MM.1S (cell line): ENCODE measurements around the gene CDK9.

Source experiments
- DNase-seq: peaks from one replicate; pipeline ENCODE4 v3.0.0-alpha.2; 2015
- H2AFZ ChIP-seq: fragments of 300-600 bp; sonication (generic); 2 replicates; pipeline ENCODE4 v1.6.0; 2016; ENCODE audit warnings: antibody characterized with exemption, low read length
- H3F3A ChIP-seq: fragments of 300-600 bp; sonication (generic); 2 replicates; pipeline ENCODE4 v1.6.1; 2016; ENCODE audit warnings: mild to moderate bottlenecking, antibody characterized with exemption, low read length, moderate library complexity, mixed read lengths; ENCODE audit not compliant: insufficient read depth
- H3K27ac ChIP-seq: fragments of 300-600 bp; sonication (generic); 2 replicates; pipeline ENCODE4 v1.5.1; 2016; ENCODE audit warnings: mild to moderate bottlenecking, low read length
- H3K27me3 ChIP-seq: fragments of 300-600 bp; sonication (generic); replicated peaks from 2 replicates; pipeline ENCODE4 v1.6.0; 2016; ENCODE audit warnings: low read length; ENCODE audit not compliant: insufficient read depth
- H3K36me3 ChIP-seq: fragments of 300-600 bp; sonication (generic); replicated peaks from 2 replicates; pipeline ENCODE4 v1.6.1; 2016; ENCODE audit warnings: mild to moderate bottlenecking, low read length, mixed read lengths; ENCODE audit not compliant: insufficient read depth
- H3K4me1 ChIP-seq: fragments of 300-600 bp; sonication (generic); 2 replicates; pipeline ENCODE4 v1.6.1; 2016; ENCODE audit warnings: low read length, mixed read lengths
- H3K4me2 ChIP-seq: fragments of 300-600 bp; sonication (generic); 2 replicates; pipeline ENCODE4 v1.6.0; 2016; ENCODE audit warnings: low read depth, low read length
- H3K4me3 ChIP-seq: fragments of 300-600 bp; sonication (generic); 2 replicates; pipeline ENCODE4 v1.5.1; 2016; ENCODE audit warnings: low read length, mixed read lengths
- H3K79me2 ChIP-seq: fragments of 300-600 bp; sonication (generic); 2 replicates; pipeline ENCODE4 v1.6.1; 2016; ENCODE audit warnings: mixed run types, low read length, mixed read lengths
- H3K9ac ChIP-seq: fragments of 300-600 bp; sonication (generic); 2 replicates; pipeline ENCODE4 v1.6.1; 2016; ENCODE audit warnings: low read length, mixed read lengths
- H3K9me2 ChIP-seq: fragments of 300-600 bp; sonication (generic); replicated peaks from 2 replicates; pipeline ENCODE4 v1.6.1; 2016; ENCODE audit warnings: mild to moderate bottlenecking, low read length, mixed read lengths; ENCODE audit not compliant: insufficient read depth
- H3K9me3 ChIP-seq: fragments of 300-600 bp; sonication (generic); replicated peaks from 2 replicates; pipeline ENCODE4 v1.6.1; 2016; ENCODE audit warnings: mild to moderate bottlenecking, low read length, mixed read lengths; ENCODE audit not compliant: insufficient read depth
- H4K20me1 ChIP-seq: fragments of 300-600 bp; sonication (generic); 2 replicates; pipeline ENCODE4 v1.6.1; 2016; ENCODE audit warnings: mild to moderate bottlenecking, low read length, moderate library complexity, mixed read lengths; ENCODE audit not compliant: insufficient read depth
- CTCF ChIP-seq: fragments of 300-600 bp; sonication (generic); IDR thresholded peaks from 2 replicates; pipeline ENCODE4 v1.5.1; 2016; ENCODE audit warnings: antibody characterized with exemption, low read length, mixed read lengths
- EZH2 ChIP-seq: fragments of 300-600 bp; sonication (generic); optimal IDR thresholded peaks from 2 replicates; pipeline ENCODE3; 2017; ENCODE audit warnings: low read depth, mild to moderate bottlenecking, antibody characterized with exemption, low read length, mixed read lengths
- EZH2phosphoT487 ChIP-seq: fragments of 300-600 bp; sonication (generic); IDR thresholded peaks from 2 replicates; pipeline ENCODE4 v1.6.1; 2018; ENCODE audit warnings: antibody characterized with exemption, low read length

Gene CDK9

DNA sequence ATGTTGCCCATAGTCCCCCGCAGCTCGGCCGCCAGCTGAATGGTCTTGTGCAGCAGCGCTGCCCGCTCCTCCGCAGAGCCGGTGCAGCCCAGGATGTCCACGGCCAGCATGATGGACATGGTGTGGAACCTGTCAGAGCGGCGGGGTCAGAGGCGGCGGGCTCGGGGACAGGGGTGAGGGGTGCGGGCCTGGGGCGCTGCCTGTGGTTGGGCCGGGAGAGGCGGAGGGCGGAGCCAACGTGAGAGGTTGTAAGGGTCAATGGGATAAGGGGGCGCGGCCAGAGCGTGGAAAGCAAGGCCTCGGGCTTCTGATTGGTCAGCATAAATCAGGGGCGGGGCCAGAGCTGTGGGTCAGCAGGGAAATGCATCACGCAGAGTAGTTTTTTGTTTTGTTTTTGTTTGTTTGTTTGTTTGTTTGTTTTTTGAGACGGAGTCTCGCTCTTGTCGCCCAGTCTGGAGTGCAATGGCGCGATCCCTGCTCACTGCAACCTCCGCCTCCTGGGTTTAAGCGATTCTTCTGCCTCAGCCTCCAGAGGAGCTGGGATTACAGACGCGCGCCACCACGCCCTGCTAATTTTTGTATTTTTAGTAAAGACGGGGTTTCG, 43.9 kb upstream of the CDK9 start:
- Histone ChIP-seq H3K36me3 (no peaks in the 10 kb centered on the region), H3K27me3 (no peaks in the 10 kb centered on the region), H3F3A (peaks cover 12% of the 10 kb centered on the region), H3K9me3 (no peaks in the 10 kb centered on the region), H4K20me1 (no peaks in the 10 kb centered on the region), H3K4me3 (no peak overlapping the region), H3K4me2 (no peak overlapping the region), H3K9me2 (no peaks in the 10 kb centered on the region), H3K79me2 (no peaks in the 10 kb centered on the region), H3K27ac (no peak overlapping the region), H3K4me1 (peaks cover 4% of the 10 kb centered on the region; the same call in 1 of the 2 replicates), H2AFZ (no peak overlapping the region), H3K9ac (no peak overlapping the region)
- no peak for TF ChIP-seq EZH2phosphoT487
- TF ChIP-seq EZH2, result no peak
- TF ChIP-seq CTCF, result no peak
- DNase-seq, result no peak

- no peaks in the 10 kb centered on the region for H3K9me3 ChIP-seq
- H3K79me2 ChIP-seq, result no peaks in the 10 kb centered on the region
- no peak overlapping the region for H3K4me2 ChIP-seq
- no peak for DNase-seq
- no peak for TF ChIP-seq EZH2
- no peak for TF ChIP-seq EZH2phosphoT487
- no peak for TF ChIP-seq CTCF
- H3K4me1 ChIP-seq, result no peaks in the 10 kb centered on the region
- H3K36me3 ChIP-seq, result no peaks in the 10 kb centered on the region
- no peaks in the 10 kb centered on the region for H3K27me3 ChIP-seq
- no peaks in the 10 kb centered on the region for H3K9me2 ChIP-seq
- H3K27ac ChIP-seq, result no peak overlapping the region
- 0 out of 2 replicates have a peak, but pooled peaks cover 7% of the 10 kb centered on the region for H3F3A ChIP-seq
- no peak overlapping the region for H3K4me3 ChIP-seq
- H2AFZ ChIP-seq, result no peak overlapping the region
- H4K20me1 ChIP-seq, result no peaks in the 10 kb centered on the region
- no peak overlapping the region for H3K9ac ChIP-seq
These were observed 43.3 kb upstream of the CDK9 start for GRCh38 chr9:127742435-127743088.

- no peaks in the 10 kb centered on the region for H3K36me3 ChIP-seq
- no peaks in the 10 kb centered on the region for H3K9me3 ChIP-seq
- no peak overlapping the region for H3K27ac ChIP-seq
- H2AFZ ChIP-seq, result no peak overlapping the region
- H3K4me3 ChIP-seq, result no peak overlapping the region
- no peaks in the 10 kb centered on the region for H3F3A ChIP-seq
- no peak for DNase-seq
- TF ChIP-seq EZH2phosphoT487 (no peak), CTCF (no peak), EZH2 (no peak)
- H3K79me2 ChIP-seq, result no peaks in the 10 kb centered on the region
- H3K4me1 ChIP-seq, result no peaks in the 10 kb centered on the region
- H3K9ac ChIP-seq, result no peak overlapping the region
- H3K9me2 ChIP-seq, result no peaks in the 10 kb centered on the region
- no peaks in the 10 kb centered on the region for H3K27me3 ChIP-seq
- no peaks in the 10 kb centered on the region for H4K20me1 ChIP-seq
- H3K4me2 ChIP-seq, result no peak overlapping the region
These were observed 41.3 kb upstream of the CDK9 start for GRCh38 chr9:127744398-127745110.
